ENCODE results near the gene PWWP2B.

The PWWP2B gene

DNA sequence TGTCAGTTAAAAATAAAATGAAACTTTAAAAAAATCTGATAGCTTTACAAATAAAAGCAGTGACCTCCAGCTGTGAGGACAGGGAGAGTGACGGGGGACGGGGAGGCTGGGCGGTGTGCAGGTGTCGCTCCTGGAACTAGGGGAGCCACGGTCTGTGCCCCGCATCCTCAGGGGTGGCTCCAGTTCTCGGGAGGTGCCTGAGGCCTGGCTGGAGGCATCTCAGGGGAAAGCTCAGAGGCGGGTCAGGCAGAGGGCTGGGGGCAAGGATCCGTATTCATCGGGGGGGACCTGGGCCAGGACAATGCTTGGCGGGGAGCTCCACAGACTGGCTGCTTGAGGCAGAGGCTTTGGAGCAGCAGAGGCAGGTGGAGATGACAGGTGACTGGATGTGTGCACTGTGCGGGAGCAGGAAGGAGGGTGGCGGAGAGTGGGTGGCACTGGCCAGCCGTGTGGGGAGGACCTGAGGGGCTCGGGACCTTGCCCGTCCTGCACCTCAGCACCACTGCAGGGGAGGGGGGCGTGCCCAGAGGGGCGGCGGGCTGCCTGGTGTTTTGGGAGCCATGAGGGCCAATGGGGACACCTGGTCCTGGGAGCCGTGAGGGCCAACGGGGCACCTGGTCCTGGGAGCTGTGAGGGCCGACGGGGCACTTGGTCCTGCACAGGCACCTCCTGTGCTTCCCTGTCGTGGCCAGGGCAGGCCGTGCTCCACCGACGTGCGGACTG is 13.2 kb downstream of the PWWP2B start:
- H3K4me2 ChIP-seq (ENCODE audit: low read depth, low read length, poor library complexity, severe bottlenecking), result no peak overlapping the region
- no peaks in the 10 kb centered on the region for H3K9me2 ChIP-seq (replicated peaks; ENCODE audit: low read depth, low read length)
- peaks cover 74% of the 10 kb centered on the region; the same call in 1 of the 2 replicates for H3K79me2 ChIP-seq (ENCODE audit: insufficient read depth, low read length)
- H4K20me1 ChIP-seq (ENCODE audit: insufficient read depth, low read length, poor library complexity, severe bottlenecking), result peaks cover 35% of the 10 kb centered on the region
- H3K4me3 ChIP-seq (ENCODE audit: low read length, poor library complexity, severe bottlenecking), result no peak overlapping the region
- no peak overlapping the region for H2AFZ ChIP-seq (ENCODE audit: low read length)
- no peaks in the 10 kb centered on the region for H3K9me3 ChIP-seq (ENCODE audit: insufficient read depth, low read depth, low read length)
- H3F3A ChIP-seq (ENCODE audit: low read depth), result no peaks in the 10 kb centered on the region
- H3K9ac ChIP-seq (ENCODE audit: low read depth, low read length, poor library complexity, severe bottlenecking), result no peak overlapping the region
- H3K27me3 ChIP-seq (ENCODE audit: insufficient read depth, low read length, poor library complexity, severe bottlenecking), result no peaks in the 10 kb centered on the region
- peaks cover 34% of the 10 kb centered on the region; the same call in 1 of the 2 replicates for H3K36me3 ChIP-seq (ENCODE audit: insufficient read depth, low read length)
- H3K4me1 ChIP-seq (ENCODE audit: insufficient read depth, low read length, poor library complexity, severe bottlenecking), result peaks cover 14% of the 10 kb centered on the region
- TF ChIP-seq, protein P1, sequence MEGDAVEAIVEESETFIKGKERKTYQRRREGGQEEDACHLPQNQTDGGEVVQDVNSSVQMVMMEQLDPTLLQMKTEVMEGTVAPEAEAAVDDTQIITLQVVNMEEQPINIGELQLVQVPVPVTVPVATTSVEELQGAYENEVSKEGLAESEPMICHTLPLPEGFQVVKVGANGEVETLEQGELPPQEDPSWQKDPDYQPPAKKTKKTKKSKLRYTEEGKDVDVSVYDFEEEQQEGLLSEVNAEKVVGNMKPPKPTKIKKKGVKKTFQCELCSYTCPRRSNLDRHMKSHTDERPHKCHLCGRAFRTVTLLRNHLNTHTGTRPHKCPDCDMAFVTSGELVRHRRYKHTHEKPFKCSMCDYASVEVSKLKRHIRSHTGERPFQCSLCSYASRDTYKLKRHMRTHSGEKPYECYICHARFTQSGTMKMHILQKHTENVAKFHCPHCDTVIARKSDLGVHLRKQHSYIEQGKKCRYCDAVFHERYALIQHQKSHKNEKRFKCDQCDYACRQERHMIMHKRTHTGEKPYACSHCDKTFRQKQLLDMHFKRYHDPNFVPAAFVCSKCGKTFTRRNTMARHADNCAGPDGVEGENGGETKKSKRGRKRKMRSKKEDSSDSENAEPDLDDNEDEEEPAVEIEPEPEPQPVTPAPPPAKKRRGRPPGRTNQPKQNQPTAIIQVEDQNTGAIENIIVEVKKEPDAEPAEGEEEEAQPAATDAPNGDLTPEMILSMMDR (conservative IDR thresholded peaks at IDR 0.05; ENCODE audit: low read length), result no peak
- TF ChIP-seq EZH2phosphoT487 (IDR thresholded peaks at IDR 0.05; ENCODE audit: borderline replicate concordance), result no peak

DNA sequence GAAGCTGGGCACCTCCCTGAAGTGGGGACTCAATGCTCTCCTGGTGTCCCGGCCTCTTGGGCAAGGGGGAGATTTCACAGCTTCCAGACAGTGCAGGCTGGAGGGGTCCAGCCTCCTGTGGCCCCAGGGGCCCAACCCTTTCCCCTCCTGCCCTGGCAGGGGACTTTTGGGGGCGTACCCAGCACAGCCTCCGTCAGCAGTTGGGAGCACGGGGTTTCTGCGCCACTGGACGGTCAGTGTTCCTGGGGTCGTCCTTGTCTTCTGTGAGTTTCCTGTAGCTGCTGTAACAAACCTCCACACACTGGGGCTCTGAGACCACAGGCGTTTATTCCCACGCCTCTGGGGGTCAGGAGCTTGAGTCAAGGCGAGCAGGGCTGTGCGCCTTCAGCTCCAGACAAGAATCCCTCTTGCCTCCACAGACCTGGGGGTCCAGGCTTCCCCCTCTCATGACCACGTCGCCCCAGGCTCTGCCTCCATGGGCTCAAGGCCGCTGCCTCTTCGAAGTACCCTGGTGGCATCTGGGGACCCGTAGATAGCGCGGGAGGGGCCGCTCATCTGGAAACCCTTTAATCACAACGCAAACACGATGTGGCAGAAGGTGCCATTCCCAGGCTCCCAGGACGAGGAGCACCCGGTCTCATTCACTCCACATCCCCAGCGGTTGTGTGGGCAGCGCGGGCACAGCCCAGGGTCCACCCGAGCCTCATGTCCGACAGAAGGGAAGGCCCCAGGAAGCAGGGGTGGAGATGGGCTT is 14.0 kb downstream of the PWWP2B start:
- H3K79me2 ChIP-seq (ENCODE audit: insufficient read depth, low read length), result peaks cover 77% of the 10 kb centered on the region; the same call in 1 of the 2 replicates
- no peak overlapping the region for H2AFZ ChIP-seq (ENCODE audit: low read length)
- peaks cover 14% of the 10 kb centered on the region for H3K4me1 ChIP-seq (ENCODE audit: insufficient read depth, low read length, poor library complexity, severe bottlenecking)
- peaks cover 35% of the 10 kb centered on the region for H4K20me1 ChIP-seq (ENCODE audit: insufficient read depth, low read length, poor library complexity, severe bottlenecking)
- no peak overlapping the region for H3K9ac ChIP-seq (ENCODE audit: low read depth, low read length, poor library complexity, severe bottlenecking)
- no peak overlapping the region for H3K4me3 ChIP-seq (ENCODE audit: low read length, poor library complexity, severe bottlenecking)
- no peaks in the 10 kb centered on the region for H3F3A ChIP-seq (ENCODE audit: low read depth)
- H3K4me2 ChIP-seq (ENCODE audit: low read depth, low read length, poor library complexity, severe bottlenecking), result no peak overlapping the region
- no peaks in the 10 kb centered on the region for H3K9me3 ChIP-seq (ENCODE audit: insufficient read depth, low read depth, low read length)
- no peaks in the 10 kb centered on the region for H3K27me3 ChIP-seq (ENCODE audit: insufficient read depth, low read length, poor library complexity, severe bottlenecking)
- H3K9me2 ChIP-seq (replicated peaks; ENCODE audit: low read depth, low read length), result no peaks in the 10 kb centered on the region
- H3K36me3 ChIP-seq (ENCODE audit: insufficient read depth, low read length), result peaks cover 33% of the 10 kb centered on the region; the same call in 1 of the 2 replicates
- TF ChIP-seq, protein P1 (conservative IDR thresholded peaks at IDR 0.05; ENCODE audit: low read length), result no peak
- no peak for TF ChIP-seq EZH2phosphoT487 (IDR thresholded peaks at IDR 0.05; ENCODE audit: borderline replicate concordance)

DNA sequence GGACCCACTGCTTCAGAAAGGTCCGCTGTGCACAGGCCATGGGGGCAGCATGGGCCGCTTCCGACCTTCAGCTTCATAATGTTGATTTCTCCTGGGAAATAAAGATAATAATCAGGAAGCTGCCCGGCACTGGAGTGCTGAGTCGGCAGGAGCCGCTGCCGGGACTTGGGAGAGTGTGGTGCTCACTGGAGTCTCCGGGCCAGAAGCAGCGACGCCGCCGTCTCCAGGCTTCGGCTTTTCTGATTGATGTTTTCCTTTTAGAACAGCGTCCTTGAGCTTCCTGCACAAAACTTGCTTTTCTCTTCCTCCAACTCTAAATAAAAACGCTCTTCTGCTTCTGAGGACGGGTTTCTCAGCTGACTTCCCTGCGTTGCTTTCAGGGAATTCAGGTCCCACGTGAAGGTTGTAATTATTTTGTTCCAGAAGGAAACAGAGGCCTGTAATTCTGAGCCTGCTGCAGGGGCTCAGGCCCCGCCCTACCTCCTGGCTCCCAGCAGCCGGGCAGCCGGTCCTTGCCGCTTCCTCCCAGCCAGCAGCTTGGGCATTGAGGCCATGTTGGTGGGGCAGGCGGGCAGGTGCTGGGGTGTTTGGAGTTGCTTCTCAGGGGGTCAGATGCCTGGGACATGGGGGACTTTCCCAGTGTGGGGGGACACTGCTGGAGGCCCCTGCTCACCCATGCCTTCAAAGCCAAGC is 14.7 kb downstream of the PWWP2B start:
- TF ChIP-seq EZH2phosphoT487 (IDR thresholded peaks at IDR 0.05; ENCODE audit: borderline replicate concordance), result no peak
- TF ChIP-seq, protein P1 (conservative IDR thresholded peaks at IDR 0.05; ENCODE audit: low read length), result no peak

More for the DNA sequence above, 14.7 kb downstream of the PWWP2B start:
- no peaks in the 10 kb centered on the region for H3K9me2 ChIP-seq (replicated peaks; ENCODE audit: low read depth, low read length)
- peaks cover 25% of the 10 kb centered on the region; the same call in 1 of the 2 replicates for H3K36me3 ChIP-seq (ENCODE audit: insufficient read depth, low read length)
- no peaks in the 10 kb centered on the region for H3F3A ChIP-seq (ENCODE audit: low read depth)
- no peaks in the 10 kb centered on the region for H3K27me3 ChIP-seq (ENCODE audit: insufficient read depth, low read length, poor library complexity, severe bottlenecking)
- peaks cover 35% of the 10 kb centered on the region for H4K20me1 ChIP-seq (ENCODE audit: insufficient read depth, low read length, poor library complexity, severe bottlenecking)
- H2AFZ ChIP-seq (ENCODE audit: low read length), result no peak overlapping the region
- H3K79me2 ChIP-seq (ENCODE audit: insufficient read depth, low read length), result peaks cover 80% of the 10 kb centered on the region; the same call in 1 of the 2 replicates
- no peak overlapping the region for H3K4me3 ChIP-seq (ENCODE audit: low read length, poor library complexity, severe bottlenecking)
- H3K4me2 ChIP-seq (ENCODE audit: low read depth, low read length, poor library complexity, severe bottlenecking), result no peak overlapping the region
- H3K9ac ChIP-seq (ENCODE audit: low read depth, low read length, poor library complexity, severe bottlenecking), result no peak overlapping the region
- H3K4me1 ChIP-seq (ENCODE audit: insufficient read depth, low read length, poor library complexity, severe bottlenecking), result peaks cover 14% of the 10 kb centered on the region
- no peaks in the 10 kb centered on the region for H3K9me3 ChIP-seq (ENCODE audit: insufficient read depth, low read depth, low read length)

All from Loucy (cell line).